Neural cell (in vitro differentiated cells): ENCODE measurements around the gene PDCD4.

Experiments
- CTCF ChIP-seq: fragments of 450-650 bp; IDR thresholded peaks from 2 replicates; pipeline ENCODE4 v1.5.1; 2014; ENCODE audit warnings: antibody characterized with exemption, mild to moderate bottlenecking, moderate library complexity; ENCODE audit not compliant: poor library complexity, severe bottlenecking
- EP300 ChIP-seq: fragments of 450-650 bp; conservative IDR thresholded peaks from 2 replicates; pipeline ENCODE4 v1.6.1; 2014; ENCODE audit warnings: antibody characterized with exemption, mild to moderate bottlenecking, moderate library complexity; ENCODE audit not compliant: poor library complexity, severe bottlenecking
- EZH2 ChIP-seq: fragments of 200-600, 300-800 bp; shearing (Covaris generic), sonication (generic); IDR thresholded peaks from 2 replicates; pipeline ENCODE4 v1.6.1; 2014; ENCODE audit warnings: antibody characterized with exemption, low read length, borderline replicate concordance, mild to moderate bottlenecking; ENCODE audit not compliant: insufficient read depth, poor library complexity, severe bottlenecking
- MXI1 ChIP-seq: fragments of 450-650 bp; conservative IDR thresholded peaks from 2 replicates; pipeline ENCODE4 v1.6.1; 2014; ENCODE audit warnings: antibody characterized with exemption, mild to moderate bottlenecking; ENCODE audit not compliant: poor library complexity, severe bottlenecking
- POLR2AphosphoS5 ChIP-seq: IDR thresholded peaks from 2 replicates; pipeline ENCODE4 v1.6.1; 2012
- REST ChIP-seq: IDR thresholded peaks from 2 replicates; pipeline ENCODE4 v1.6.1; 2012; ENCODE audit warnings: borderline replicate concordance

- no peak for TF ChIP-seq REST
- TF ChIP-seq EZH2: no peak
- TF ChIP-seq MXI1: no peak
- no peak for TF ChIP-seq CTCF
- TF ChIP-seq EP300: no peak
- no peak for TF ChIP-seq POLR2AphosphoS5
These were observed 25.7 kb upstream of the PDCD4 start for GRCh38 chr10:110845756-110846620.
